VCaP (cell line): Measurements from ENCODE around the gene TFB2M.

Experiments used
- H3K27ac ChIP-seq: fragments of 450-650 bp; 2 replicates; pipeline ENCODE4 v1.5.1; 2017
- CTCF ChIP-seq: fragments of 450-650 bp; conservative IDR thresholded peaks from 2 replicates; pipeline ENCODE4 v1.5.1; 2017; ENCODE audit warnings: mild to moderate bottlenecking, moderate library complexity

Gene TFB2M

GRCh38 chr1:246540738-246541491 is 25.1 kb downstream of the TFB2M start:
- no peak overlapping the region for H3K27ac ChIP-seq
- no peak for TF ChIP-seq CTCF

- no peak for TF ChIP-seq CTCF
- no peak overlapping the region for H3K27ac ChIP-seq
Observed at GRCh38 chr1:246537887-246538286, 28.2 kb downstream of the TFB2M start.

- no peak overlapping the region for H3K27ac ChIP-seq
Observed at GRCh38 chr1:246537441-246537840, 28.6 kb downstream of the TFB2M start.

DNA sequence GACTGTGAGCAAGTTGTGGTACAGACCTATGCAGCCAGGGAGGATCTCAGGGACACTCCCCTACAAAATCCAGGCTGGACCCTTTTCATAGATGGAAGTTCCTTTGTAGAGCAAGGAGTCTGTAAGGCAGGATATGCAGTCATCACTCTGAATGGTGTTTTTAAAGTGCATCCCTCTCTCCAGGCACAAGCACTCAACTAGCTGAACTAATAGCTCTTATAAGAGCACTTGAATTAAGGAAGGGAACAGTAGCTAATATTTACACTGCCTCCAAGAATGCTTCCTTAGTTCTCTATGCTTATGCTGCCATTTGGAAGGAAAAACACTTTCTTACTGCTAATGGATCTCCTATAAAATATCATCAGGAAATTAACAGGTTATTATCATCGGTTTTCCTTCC is 31.9 kb downstream of the TFB2M start:
- no peak overlapping the region for H3K27ac ChIP-seq
- no peak for TF ChIP-seq CTCF

More at GRCh38 chr1:246537441-246537840, 28.6 kb downstream of the TFB2M start:
- TF ChIP-seq CTCF: no peak

DNA sequence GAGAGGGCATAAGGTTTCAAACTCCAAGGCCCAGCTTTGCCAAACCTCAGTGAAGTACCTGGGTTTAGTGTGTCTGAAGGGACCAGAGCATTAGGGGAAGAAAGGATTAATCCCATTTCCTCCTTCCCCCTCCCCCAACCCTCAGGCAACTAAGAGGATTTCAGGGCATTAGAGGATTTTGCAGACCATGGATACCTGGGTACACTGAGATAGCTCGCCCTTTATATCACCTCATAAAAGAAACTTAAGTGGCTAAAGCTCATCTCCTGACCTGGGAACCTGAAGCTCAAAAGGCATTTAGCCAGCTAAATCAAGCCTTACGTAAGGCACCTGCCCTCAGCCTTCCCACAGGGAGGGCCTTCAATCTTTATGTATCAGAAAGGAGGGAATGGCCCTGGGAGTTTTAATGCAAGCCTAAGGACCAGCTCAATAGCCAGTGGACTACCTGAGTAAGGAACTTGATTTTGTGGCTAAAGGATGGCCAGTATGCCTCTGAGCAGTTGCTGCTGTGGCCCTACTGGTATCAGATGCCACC is 32.6 kb downstream of the TFB2M start:
- TF ChIP-seq CTCF: no peak
- H3K27ac ChIP-seq: no peak overlapping the region

- no peak for TF ChIP-seq CTCF
Observed at GRCh38 chr1:246532519-246532918, 33.5 kb downstream of the TFB2M start.

GRCh38 chr1:246530482-246530881 is 35.6 kb downstream of the TFB2M start:
- H3K27ac ChIP-seq: no peak overlapping the region
- no peak for TF ChIP-seq CTCF

More at GRCh38 chr1:246532519-246532918, 33.5 kb downstream of the TFB2M start:
- no peak overlapping the region for H3K27ac ChIP-seq
